ENCODE data around the gene CDCA4. TPM values are rescaled to one million over a fixed set of nuclear protein-coding genes. Genes with fewer than 3 reads are reported as not detected.
A peak's percentile ranks its signal among the peaks of the same experiment; 100 is the strongest.
"Not testable (repeated sequence)": the region's sequence is repeated elsewhere in the genome, so short reads cannot be mapped to it uniquely, and the experiment has no call there.

The CDCA4 gene
- total RNA-seq: 26.2 and 26.3 TPM in 2 replicates

- DNase-seq (ENCODE audit: low read depth in 2 of 2): peak; percentile 82 to 97
These were observed at the start of gene CDCA4 for GRCh38 chr14:105020815-105021655. CDCA4 (minus strand) TSS chr14:105021083; CDS start chr14:105011929, 9,154 bp downstream.

DNA sequence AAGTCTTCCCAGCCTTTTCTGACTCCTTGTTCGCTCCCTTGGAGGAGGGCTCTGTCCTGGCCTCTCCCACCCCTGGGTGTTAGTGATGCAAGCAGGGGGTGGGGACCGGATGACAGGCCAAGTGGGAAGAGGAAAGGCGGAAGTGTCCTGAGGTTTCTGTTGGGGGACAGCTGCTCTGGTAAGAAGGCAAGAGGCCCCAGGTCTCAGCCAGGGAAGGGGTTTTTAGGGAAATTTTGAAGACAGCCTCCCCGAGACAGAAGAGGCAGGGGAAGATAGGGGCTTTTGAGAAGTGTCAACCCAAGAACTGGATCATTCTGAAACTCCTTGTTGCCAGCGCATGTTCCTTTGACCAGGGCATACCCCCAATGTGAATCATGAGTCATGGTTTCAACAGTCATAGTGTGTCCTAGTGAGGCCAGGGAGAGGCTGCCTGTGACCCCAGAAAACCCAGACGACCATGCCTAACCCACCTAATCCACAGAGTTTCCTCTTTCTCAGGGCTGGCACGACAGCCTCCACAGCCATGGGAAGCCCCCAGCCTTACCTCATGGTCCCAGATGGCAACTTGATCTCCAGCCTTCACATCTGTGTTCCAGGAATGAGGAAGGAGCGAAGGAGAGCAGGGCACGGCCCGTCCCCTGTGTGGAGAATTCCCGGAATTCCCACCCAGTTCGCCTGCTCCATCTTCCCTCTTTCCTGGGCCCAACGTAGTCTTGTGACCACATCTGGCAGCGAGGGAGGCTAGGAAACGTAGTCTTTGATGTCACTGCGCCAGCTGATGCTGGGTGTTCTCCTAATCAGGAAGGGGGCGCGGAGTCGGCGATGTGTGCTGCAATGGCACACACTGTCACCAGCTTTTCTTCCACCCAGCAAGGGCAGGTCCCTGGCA, 49.2 kb upstream of the CDCA4 start:
- DNase-seq (ENCODE audit: low read depth in 2 of 2): no peak

- no peak for DNase-seq (ENCODE audit: low read depth in 2 of 2)
These were observed 48.6 kb upstream of the CDCA4 start for GRCh38 chr14:105069522-105069870.

- no peak for DNase-seq (ENCODE audit: low read depth in 2 of 2)
These were observed 47.9 kb upstream of the CDCA4 start for GRCh38 chr14:105068818-105069217.

DNA sequence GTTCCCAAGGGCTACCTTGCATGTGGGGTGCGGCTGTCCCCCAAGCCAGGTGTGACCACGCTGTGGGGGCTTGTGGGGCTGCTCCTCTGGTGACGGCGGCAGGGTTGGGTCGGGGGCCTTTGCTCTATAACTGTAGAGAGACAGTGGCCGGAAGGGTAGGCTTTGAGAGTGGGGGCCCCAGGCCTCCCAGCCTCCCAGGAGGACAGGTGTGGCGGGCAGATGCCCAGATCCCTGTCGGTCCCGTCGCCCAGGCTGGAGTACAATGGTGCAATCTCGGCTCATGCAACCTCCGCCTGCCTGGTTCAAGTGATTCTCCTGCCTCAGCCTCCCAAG, 47.1 kb upstream of the CDCA4 start:
- no peak for DNase-seq (ENCODE audit: low read depth in 2 of 2)

GRCh38 chr14:105067140-105067968, 46.5 kb upstream of the CDCA4 start:
- DNase-seq (ENCODE audit: low read depth in 2 of 2): no peak

DNA sequence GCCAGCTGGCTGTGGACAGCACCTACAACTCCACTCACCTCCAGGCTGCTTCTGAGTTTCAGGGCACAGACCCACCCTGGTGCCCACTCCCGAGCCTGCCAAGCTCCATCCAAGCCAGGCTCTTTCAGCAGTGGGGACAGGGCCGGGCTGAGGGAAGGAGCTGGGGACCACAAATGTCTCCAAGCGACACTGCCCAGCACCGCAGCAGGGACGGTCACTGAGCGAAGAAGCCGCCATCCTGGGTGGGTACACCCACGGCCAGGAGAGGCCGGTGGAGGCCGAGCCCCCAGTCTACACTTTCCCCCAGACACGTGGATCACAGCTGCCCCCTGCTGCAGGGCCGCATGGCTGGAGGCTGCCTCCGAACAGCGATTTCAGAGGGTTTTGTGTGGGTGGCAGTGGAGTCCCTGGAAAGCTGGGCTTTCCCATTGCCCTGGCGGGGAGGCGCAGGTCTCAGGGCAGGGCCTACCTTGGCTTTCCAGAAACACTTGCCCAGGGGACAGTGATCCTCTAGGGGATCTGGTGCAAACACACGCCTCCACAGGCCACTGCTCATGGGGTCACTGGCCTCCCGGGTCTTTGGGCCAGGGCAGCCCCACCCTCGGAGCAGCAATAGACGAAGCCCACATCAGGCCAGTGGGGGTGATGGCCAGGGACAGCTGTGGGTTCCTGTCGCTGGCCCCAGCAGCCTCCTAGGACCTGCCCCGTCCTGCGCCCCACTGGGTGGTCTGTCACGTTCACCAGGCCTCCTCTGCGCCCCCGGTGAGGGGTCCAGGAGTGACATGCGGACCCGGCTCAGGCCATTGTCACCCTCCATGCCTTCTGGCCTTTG, 45.6 kb upstream of the CDCA4 start:
- no peak for DNase-seq (ENCODE audit: low read depth in 2 of 2)

DNA sequence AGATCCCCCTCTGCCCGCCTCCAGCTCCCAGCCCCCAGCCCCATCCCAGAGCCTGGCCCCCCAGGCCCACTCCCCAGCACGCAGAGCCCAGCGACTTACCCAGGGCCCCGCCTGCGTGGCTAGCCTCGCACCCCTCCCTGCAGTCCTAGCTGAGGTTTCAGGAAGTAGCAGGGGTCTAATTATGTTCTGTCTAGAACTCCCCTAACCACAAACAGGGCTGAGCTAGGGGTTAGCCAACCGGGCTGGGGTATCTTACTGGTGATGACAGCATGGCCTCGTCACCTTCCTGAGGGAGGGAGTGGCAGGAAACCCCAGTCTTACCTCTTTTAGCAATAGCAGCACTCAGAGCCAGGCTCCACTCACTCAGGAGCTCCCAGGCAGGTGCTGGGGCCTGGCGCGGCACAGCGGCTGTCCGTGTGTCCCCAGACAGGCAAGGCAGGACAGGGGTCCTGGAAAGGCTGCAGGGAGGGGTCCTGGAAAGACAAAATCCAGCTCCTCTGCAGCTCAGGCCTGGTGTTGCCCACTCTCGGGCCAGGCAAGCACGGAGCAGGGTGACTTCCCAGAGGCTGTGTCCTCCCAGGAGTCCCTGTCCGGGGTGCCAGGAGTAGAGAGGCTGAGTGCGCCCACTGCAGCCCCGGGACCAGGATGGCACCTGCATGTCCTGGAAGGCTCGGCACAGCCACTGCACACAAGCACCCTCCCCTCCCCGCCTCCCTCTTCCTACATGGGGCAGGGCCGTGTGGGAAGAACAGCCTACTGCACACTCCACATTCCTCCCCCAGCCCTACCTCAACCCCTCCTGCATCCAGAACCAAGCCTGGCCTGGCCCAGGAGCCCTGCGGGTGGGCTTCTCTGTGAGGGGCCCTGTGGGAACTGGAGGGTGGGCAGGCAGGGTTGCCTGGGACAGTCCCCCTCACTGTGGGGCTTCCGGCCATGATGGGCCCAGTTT, 44.7 kb upstream of the CDCA4 start, which contains the start of gene GPR132:
GPR132 (minus strand) TSS at position 151 of the 949 bp plus-strand sequence. CDS start 10,010 bp downstream, outside the sequence.
- peak in 1 of 2 donors; percentile 31 for DNase-seq (ENCODE audit: low read depth in 2 of 2)

DNA sequence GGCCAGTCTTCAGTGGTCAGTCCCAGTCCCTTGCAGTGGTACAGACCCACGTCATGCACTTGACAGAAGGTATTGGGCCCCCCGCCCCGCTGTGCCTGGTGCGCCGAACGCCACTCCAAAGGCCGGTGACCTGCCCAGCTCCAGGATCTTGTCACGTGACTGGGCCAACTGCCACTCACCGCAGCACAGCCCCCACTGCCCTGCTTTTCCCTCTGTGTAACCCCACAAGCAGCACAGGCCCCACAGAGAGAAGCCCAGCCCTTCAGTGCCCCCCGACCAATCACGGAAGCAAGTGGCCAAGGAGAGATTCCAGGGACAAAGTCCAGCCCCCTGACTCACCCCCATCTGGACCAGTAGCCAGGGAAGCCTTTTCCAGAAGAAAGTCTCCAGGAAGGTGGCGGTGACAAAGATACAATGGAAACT, 43.8 kb upstream of the CDCA4 start:
- DNase-seq (ENCODE audit: low read depth in 2 of 2): no peak

DNA sequence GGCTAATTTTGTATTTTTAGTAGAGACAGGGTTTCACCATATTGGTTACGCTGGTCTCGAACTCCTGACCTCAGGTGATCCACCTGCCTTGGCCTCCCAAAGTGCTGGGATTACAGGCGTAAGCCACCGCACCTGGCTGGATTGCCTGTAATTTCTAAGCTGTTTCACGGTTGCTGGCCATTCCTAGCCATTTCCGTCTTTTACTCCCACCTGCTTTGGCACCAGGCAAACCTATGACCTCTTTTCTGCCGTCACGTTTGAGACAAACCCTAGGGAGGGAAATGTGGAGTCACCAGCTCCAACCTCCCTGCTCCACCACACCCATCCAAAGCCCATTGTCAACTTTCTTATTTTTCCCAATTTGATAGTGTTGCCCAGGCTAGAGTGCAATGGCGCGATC, 43.1 kb upstream of the CDCA4 start:
- DNase-seq (ENCODE audit: low read depth in 2 of 2): no peak

DNA sequence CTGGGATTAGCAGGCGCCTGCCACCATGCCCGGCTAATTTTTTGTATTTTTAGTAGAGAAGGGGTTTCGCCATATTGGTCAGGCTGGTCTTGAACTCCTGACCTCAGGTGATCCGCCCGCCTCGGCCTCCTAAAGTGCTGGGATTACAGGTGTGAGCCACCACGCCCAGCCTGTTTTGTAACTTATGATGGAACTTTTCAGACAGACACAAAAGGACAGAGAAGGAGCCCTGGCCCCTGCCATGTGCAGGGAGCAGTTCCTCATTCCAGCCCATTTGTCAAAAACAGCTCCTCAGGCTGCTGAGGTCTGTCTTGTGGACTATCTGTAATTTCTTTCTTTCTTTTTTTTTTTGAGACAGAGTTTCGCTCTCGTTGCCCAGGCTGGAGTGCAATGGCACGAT, 42.6 kb upstream of the CDCA4 start:
- not testable (repeated sequence) for DNase-seq (ENCODE audit: low read depth in 2 of 2)

GRCh38 chr14:105063056-105063455, 42.2 kb upstream of the CDCA4 start:
- DNase-seq (ENCODE audit: low read depth in 2 of 2): no peak

- no peak for DNase-seq (ENCODE audit: low read depth in 2 of 2)
These were observed 41.2 kb upstream of the CDCA4 start for GRCh38 chr14:105062048-105062433.

- DNase-seq (ENCODE audit: low read depth in 2 of 2): no peak
These were observed 40.7 kb upstream of the CDCA4 start for GRCh38 chr14:105061428-105062047.

DNA sequence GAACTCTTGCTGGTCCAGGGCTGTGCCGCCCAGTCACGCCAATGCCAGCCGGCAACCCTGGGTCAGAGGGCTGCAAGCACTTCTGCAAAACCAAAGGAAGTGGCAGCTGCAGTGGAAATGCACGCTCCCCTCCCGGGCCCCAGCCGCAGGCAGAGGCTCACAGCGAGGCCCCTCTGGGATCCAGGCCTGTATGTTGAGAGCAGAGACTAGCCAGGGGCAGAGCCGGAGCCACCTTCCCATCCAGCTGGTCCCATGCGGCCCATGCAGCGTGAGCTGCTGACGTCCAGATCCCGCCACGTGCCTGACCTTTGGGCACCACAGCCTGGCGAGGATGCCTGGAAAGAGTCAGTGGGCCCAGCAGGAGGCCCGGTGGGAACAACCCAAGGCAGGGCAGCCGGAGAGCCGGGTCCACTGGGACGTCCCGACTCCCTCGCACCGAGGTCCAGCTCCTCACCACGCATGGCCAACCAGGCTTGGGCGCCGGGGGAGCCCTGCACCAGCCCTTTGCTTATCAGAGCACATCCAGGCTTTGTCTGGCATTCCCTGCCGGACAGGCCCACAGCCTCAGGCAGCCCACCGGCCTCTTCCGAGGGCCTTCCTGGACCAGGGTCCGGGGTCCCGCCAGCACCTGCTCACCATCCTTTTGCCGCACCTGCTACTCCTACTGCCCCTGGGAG, 40.0 kb upstream of the CDCA4 start:
- DNase-seq (ENCODE audit: low read depth in 2 of 2): no peak

GRCh38 chr14:105059925-105060565, 39.2 kb upstream of the CDCA4 start:
- no peak for DNase-seq (ENCODE audit: low read depth in 2 of 2)

GRCh38 chr14:105059035-105059924, 38.4 kb upstream of the CDCA4 start:
- DNase-seq (ENCODE audit: low read depth in 2 of 2): peak in 1 of 2 donors; percentile 33

All from dermis microvascular lymphatic vessel endothelial cell (primary cell).